OCI-LY3 (cell line): ENCODE data around the gene TTLL1.

ENCODE experiments used
- H2AFZ ChIP-seq: fragments of 200-600, 300-600 bp; shearing (Covaris generic); 2 replicates; pipeline ENCODE4 v1.6.0; 2014; ENCODE audit warnings: antibody characterized with exemption, low read depth, low read length
- H3K27ac ChIP-seq: fragments of 200-600, 300-600 bp; sonication (generic); 2 replicates; pipeline ENCODE4 v1.5.1; 2014; ENCODE audit warnings: mild to moderate bottlenecking, low read length, moderate library complexity, mixed read lengths
- H3K27me3 ChIP-seq: fragments of 200-600, 300-600 bp; sonication (generic); 2 replicates; pipeline ENCODE4 v1.6.1; 2014; ENCODE audit warnings: low read depth, low read length, mixed read lengths
- H3K36me3 ChIP-seq: fragments of 200-600, 300-600 bp; sonication (generic); replicated peaks from 2 replicates; pipeline ENCODE3; 2014; ENCODE audit warnings: low read depth, low read length, mixed read lengths
- H3K4me1 ChIP-seq: fragments of 300-600, 200-600 bp; sonication (generic); 2 replicates; pipeline ENCODE4 v1.6.1; 2014; ENCODE audit warnings: low read length, mixed read lengths
- H3K4me2 ChIP-seq: fragments of 200-600, 300-600 bp; sonication (generic); 2 replicates; pipeline ENCODE4 v1.6.1; 2014; ENCODE audit warnings: low read length, mixed read lengths
- H3K4me3 ChIP-seq: fragments of 300-600, 200-600 bp; sonication (generic); 2 replicates; pipeline ENCODE4 v1.5.1; 2014; ENCODE audit warnings: antibody characterized with exemption, mild to moderate bottlenecking, low read length, moderate library complexity
- H3K79me2 ChIP-seq: fragments of 300-600, 200-600 bp; shearing (Covaris generic); 2 replicates; pipeline ENCODE4 v1.6.1; 2014; ENCODE audit warnings: mild to moderate bottlenecking, low read length, mixed read lengths
- H3K9ac ChIP-seq: fragments of 300-600, 200-600 bp; shearing (Covaris generic); 2 replicates; pipeline ENCODE4 v1.6.0; 2014; ENCODE audit warnings: mild to moderate bottlenecking, low read length, moderate library complexity
- H3K9me3 ChIP-seq: fragments of 200-600, 300-600 bp; shearing (Covaris generic); 2 replicates; pipeline ENCODE4 v1.6.1; 2014; ENCODE audit warnings: low read length, mixed read lengths; ENCODE audit not compliant: insufficient read depth
- H4K20me1 ChIP-seq: fragments of 200-600, 300-600 bp; sonication (generic); 2 replicates; pipeline ENCODE4 v1.6.1; 2016; ENCODE audit warnings: low read length, mixed read lengths; ENCODE audit not compliant: insufficient read depth
- CTCF ChIP-seq: fragments of 200-600, 300-600 bp; sonication (generic); IDR thresholded peaks from 2 replicates; pipeline ENCODE4 v1.5.1; 2014; ENCODE audit warnings: antibody characterized with exemption, low read length, low read depth
- EZH2phosphoT487 ChIP-seq: fragments of 200-600 bp; shearing (Covaris generic); IDR thresholded peaks from 2 replicates; pipeline ENCODE4 v1.6.1; 2018; ENCODE audit warnings: antibody characterized with exemption, mixed run types, low read depth

The TTLL1 gene

GRCh38 chr22:43015677-43016042, 73.5 kb downstream of the TTLL1 start:
- H3K4me1 ChIP-seq = peaks cover 11% of the 10 kb centered on the region
- H3K4me2 ChIP-seq = peak overlapping the region; percentile 77
- H4K20me1 ChIP-seq = peaks cover 22% of the 10 kb centered on the region
- TF ChIP-seq EZH2phosphoT487 = no peak
- no peak for TF ChIP-seq CTCF
- H3K4me3 ChIP-seq = peak overlapping the region; percentile 82
- H3K9ac ChIP-seq = peak overlapping the region; percentile 69
- H3K9me3 ChIP-seq = no peaks in the 10 kb centered on the region
- H3K27ac ChIP-seq = no peak overlapping the region
- H3K27me3 ChIP-seq = no peaks in the 10 kb centered on the region
- H3K79me2 ChIP-seq = peaks cover 38% of the 10 kb centered on the region
- H3K36me3 ChIP-seq = no peaks in the 10 kb centered on the region
- peak overlapping the region; percentile 75 for H2AFZ ChIP-seq

- Histone ChIP-seq H3K4me1 (peaks cover 11% of the 10 kb centered on the region), H3K36me3 (no peaks in the 10 kb centered on the region), H3K79me2 (peaks cover 43% of the 10 kb centered on the region), H3K27ac (no peak within 1 kb of the TSS), H3K9ac (peak within 1 kb of the TSS; percentile 69), H2AFZ (peak within 1 kb of the TSS; percentile 75), H3K9me3 (no peaks in the 10 kb centered on the region), H3K27me3 (no peaks in the 10 kb centered on the region), H3K4me3 (peak within 1 kb of the TSS; percentile 82), H4K20me1 (peaks cover 24% of the 10 kb centered on the region), H3K4me2 (peak within 1 kb of the TSS; percentile 92)
- TF ChIP-seq CTCF = no peak
- no peak for TF ChIP-seq EZH2phosphoT487
Observed at GRCh38 chr22:43014869-43015676, 74.1 kb downstream of the TTLL1 start, which contains the start of gene PACSIN2. Gene PACSIN2 (minus strand): TSS chr22:43015149. CDS start chr22:42912080, 103,069 bp downstream.

- Histone ChIP-seq H3K4me1 (peaks cover 11% of the 10 kb centered on the region), H3K79me2 (peaks cover 50% of the 10 kb centered on the region), H3K9me3 (no peaks in the 10 kb centered on the region), H4K20me1 (peaks cover 26% of the 10 kb centered on the region), H3K4me2 (peak overlapping the region; percentile 92), H3K36me3 (no peaks in the 10 kb centered on the region), H2AFZ (no peak overlapping the region), H3K4me3 (peak overlapping the region; percentile 82), H3K27me3 (no peaks in the 10 kb centered on the region), H3K27ac (no peak overlapping the region), H3K9ac (peak overlapping the region; percentile 67)
- TF ChIP-seq EZH2phosphoT487 (no peak), CTCF (no peak)
Observed at GRCh38 chr22:43014316-43014868, 74.8 kb downstream of the TTLL1 start.
